GM12878 (cell line): ENCODE data around the gene SLC25A45. TPM values are rescaled to one million over a fixed set of nuclear protein-coding genes. Genes with fewer than 3 reads are reported as not detected.

Experiments
- ATAC-seq: fragments of 200-7000 bp; cut with Tn5 transposase; 3 replicates; pipeline ENCODE4 v1.9.1; 2020; ENCODE audit warnings: mild to moderate bottlenecking, moderate library complexity
- BruUV-seq: library from RNA; stranded (reverse); fragments of 400-500 nt; replicated peaks from 2 replicates; lab custom pipeline; 2021; lab: Mats Ljungman, UMichigan
- CTCF ChIA-PET: fragments of 300-600 bp; sonication (Branson Sonifier 250); formaldehyde crosslinking; extraction: SDS; loops from one replicate; lab custom pipeline; 2021; ENCODE audit warnings: inconsistent platforms; lab: Yijun Ruan, JAX
- POLR2A ChIA-PET: fragments of 350-600 bp; formaldehyde crosslinking; extraction: SDS; loops from one replicate; lab custom pipeline; 2021; ENCODE audit warnings: inconsistent platforms; lab: Charles Lee
- RAD21 ChIA-PET: fragments of 300-600 bp; sonication (Branson Sonifier 250); formaldehyde crosslinking; loops from one replicate; lab custom pipeline; 2023; ENCODE audit warnings: antibody characterized with exemption; ENCODE audit not compliant: unreplicated experiment; lab: Charles Lee
- SMC1A ChIA-PET: fragments of 300-600 bp; sonication (Branson Sonifier 250); formaldehyde crosslinking; loops from one replicate; lab custom pipeline; 2023; ENCODE audit not compliant: unreplicated experiment, uncharacterized antibody; lab: Charles Lee
- DNase-seq: peaks from one replicate; pipeline ENCODE4 v3.0.0-alpha.2; 2011; ENCODE audit warnings: low read depth, low spot score
- FAIRE-seq: peaks from 3 replicates; lab custom pipeline; 2011; peaks lifted over from hg19 to GRCh38; lab: Jason Lieb, UNC
- H2AFZ ChIP-seq: 2 replicates; pipeline ENCODE4 v1.6.0; 2011; ENCODE audit warnings: low read depth, low read length, control low read depth; ENCODE audit not compliant: control insufficient read depth
- H3K27ac ChIP-seq: 2 replicates; pipeline ENCODE4 v1.5.1; 2011; ENCODE audit warnings: control low read depth; ENCODE audit not compliant: control insufficient read depth, insufficient read depth
- H3K27me3 ChIP-seq, 2 experiments: replicated peaks in 1 of 2; 2 replicates each; pipeline versions ENCODE4 v1.6.0 to v1.6.1; 2011; ENCODE audit warnings: low read length in 1 of 2; ENCODE audit not compliant: control insufficient read depth in 2 of 2, insufficient read depth in 2 of 2
- H3K36me3 ChIP-seq, 2 experiments: 2 replicates each; pipeline ENCODE4 v1.5.1; 2011; ENCODE audit warnings: low read length in 1 of 2; ENCODE audit not compliant: control insufficient read depth in 2 of 2, insufficient read depth in 2 of 2
- H3K4me1 ChIP-seq: 2 replicates; pipeline ENCODE4 v1.6.1; 2011; ENCODE audit warnings: mild to moderate bottlenecking, low read length, moderate library complexity, mixed read lengths; ENCODE audit not compliant: control insufficient read depth, insufficient read depth
- H3K4me2 ChIP-seq: 2 replicates; pipeline ENCODE4 v1.6.0; 2011; ENCODE audit warnings: control low read depth; ENCODE audit not compliant: control insufficient read depth, insufficient read depth
- H3K4me3 ChIP-seq: fragments of 200-600 bp; sonication (generic); 2 replicates; pipeline ENCODE4 v1.5.1; 2016
- H3K79me2 ChIP-seq: 2 replicates; pipeline ENCODE4 v1.6.0; 2011; ENCODE audit warnings: low read length; ENCODE audit not compliant: control insufficient read depth, insufficient read depth
- H3K9ac ChIP-seq: 2 replicates; pipeline ENCODE4 v1.8.0; 2011; ENCODE audit warnings: low read length, control low read depth, mixed read lengths; ENCODE audit not compliant: control insufficient read depth, insufficient read depth
- H3K9me3 ChIP-seq: replicated peaks from 3 replicates; pipeline ENCODE4 v1.5.1; 2011; ENCODE audit warnings: mild to moderate bottlenecking, low read length; ENCODE audit not compliant: control insufficient read depth, insufficient read depth
- H4K20me1 ChIP-seq: 2 replicates; pipeline ENCODE4 v1.6.0; 2011; ENCODE audit not compliant: control insufficient read depth, insufficient read depth
- CBX5 ChIP-seq: sonication (generic); IDR thresholded peaks from 2 replicates; pipeline ENCODE4 v1.6.1; 2016; ENCODE audit warnings: low read depth, moderate library complexity, mild to moderate bottlenecking, inconsistent platforms
- CHD4 ChIP-seq: fragments of 200-600 bp; sonication (generic); IDR thresholded peaks from 2 replicates; pipeline ENCODE4 v1.6.1; 2016; ENCODE audit warnings: mild to moderate bottlenecking
- EGR1 ChIP-seq, 2 experiments: IDR thresholded peaks; 1 replicate in 1 of 2; 2 replicates in 1 of 2; pipeline ENCODE4 v1.6.1; 2011 to 2012; ENCODE audit warnings: low read depth in 2 of 2, low read length in 2 of 2, borderline replicate concordance in 1 of 2, mild to moderate bottlenecking in 1 of 2, moderate library complexity in 1 of 2
- FOS ChIP-seq: IDR thresholded peaks from 3 replicates; pipeline ENCODE4 v1.6.1; 2011; ENCODE audit warnings: borderline replicate concordance; ENCODE audit not compliant: insufficient read length; ENCODE audit errors: extremely low read depth
- HCFC1 ChIP-seq: fragments of 150-350 bp; IDR thresholded peaks from 2 replicates; pipeline ENCODE4 v1.6.1; 2014; ENCODE audit warnings: low read length
- KDM1A ChIP-seq: fragments of 200-600 bp; sonication (generic); IDR thresholded peaks from 2 replicates; pipeline ENCODE4 v1.6.1; 2016; ENCODE audit warnings: borderline replicate concordance
- LARP7 ChIP-seq: fragments of 450-650 bp; IDR thresholded peaks from 2 replicates; pipeline ENCODE4 v1.6.1; 2017; ENCODE audit warnings: mild to moderate bottlenecking
- MTA2 ChIP-seq: fragments of 450-650 bp; IDR thresholded peaks from 2 replicates; pipeline ENCODE4 v1.6.1; 2016; ENCODE audit warnings: low read depth, mild to moderate bottlenecking, moderate library complexity
- NBN ChIP-seq: fragments of 450-650 bp; IDR thresholded peaks from 2 replicates; pipeline ENCODE4 v1.6.1; 2016
- NRF1 ChIP-seq: conservative IDR thresholded peaks from 2 replicates; pipeline ENCODE4 v1.6.1; 2011; ENCODE audit warnings: mild to moderate bottlenecking, low read depth, low read length, improper control_type of control experiment
- SPI1 ChIP-seq: IDR thresholded peaks from 2 replicates; pipeline ENCODE4 v1.6.1; 2011; ENCODE audit warnings: low read depth, mild to moderate bottlenecking, low read length, moderate library complexity, borderline replicate concordance; ENCODE audit not compliant: insufficient read depth
- WGBS: methylation state at CpG from one replicate; pipeline ENCODE4 v1.1.6; 2016; ENCODE audit warnings: low lambda C conversion rate; ENCODE audit not compliant: insufficient replicate concordance, insufficient coverage; ENCODE audit errors: missing lambda C conversion rate; 5-methylcytosine and 5-hydroxymethylcytosine counted together
- in situ Hi-C: fragments of 300-500 bp; cut with MboI; formaldehyde crosslinking; loops from 9 replicates; pipeline ENCODE4 v1.14.3; 2018; ENCODE audit warnings: mixed read lengths
- intact Hi-C: fragments of 100-400 bp; cut with micrococcal nuclease; formaldehyde crosslinking; loops from one replicate; pipeline ENCODE4 v1.14.2; 2022; ENCODE audit not compliant: unreplicated experiment
- polyA plus RNA-seq, 11 experiments: library from polyadenylated mRNA; depleted of rRNA in 4 of 11; unstranded in 6 of 11; stranded (reverse) in 5 of 11; fragments of >200 nt; fragmentation: Nextera tagmentation in 4 of 11; fragmentation: Illumina TruSeq in 1 of 11; extraction: Ambion mirVana in 4 of 11; extraction: Trizol in 1 of 11; gene quantifications; 1 replicate in 1 of 11; 2 replicates in 10 of 11; pipeline versions ENCODE4 v1.2.1 to v1.2.3, GENCODE V29; 2011 to 2016; ENCODE audit warnings: inconsistent platforms in 2 of 11, missing spikeins in 2 of 11, low read depth in 1 of 11
- total RNA-seq, 4 experiments: library from RNA; depleted of rRNA in 3 of 4; stranded (reverse); fragments of >200 nt in 3 of 4; fragmentation: Illumina TruSeq in 1 of 4; extraction: Trizol in 1 of 4; gene quantifications; 2 replicates each; pipeline versions ENCODE4 v1.2.1 to v1.2.3, GENCODE V29; 2013 to 2021

Gene SLC25A45
- total and polyA plus RNA-seq, 10 of the 15 experiments (the other 5 are each of a cell fraction or from before 2014, with no cell fraction given) = 4.1 to 35.2 (median 20.3) TPM

DNA sequence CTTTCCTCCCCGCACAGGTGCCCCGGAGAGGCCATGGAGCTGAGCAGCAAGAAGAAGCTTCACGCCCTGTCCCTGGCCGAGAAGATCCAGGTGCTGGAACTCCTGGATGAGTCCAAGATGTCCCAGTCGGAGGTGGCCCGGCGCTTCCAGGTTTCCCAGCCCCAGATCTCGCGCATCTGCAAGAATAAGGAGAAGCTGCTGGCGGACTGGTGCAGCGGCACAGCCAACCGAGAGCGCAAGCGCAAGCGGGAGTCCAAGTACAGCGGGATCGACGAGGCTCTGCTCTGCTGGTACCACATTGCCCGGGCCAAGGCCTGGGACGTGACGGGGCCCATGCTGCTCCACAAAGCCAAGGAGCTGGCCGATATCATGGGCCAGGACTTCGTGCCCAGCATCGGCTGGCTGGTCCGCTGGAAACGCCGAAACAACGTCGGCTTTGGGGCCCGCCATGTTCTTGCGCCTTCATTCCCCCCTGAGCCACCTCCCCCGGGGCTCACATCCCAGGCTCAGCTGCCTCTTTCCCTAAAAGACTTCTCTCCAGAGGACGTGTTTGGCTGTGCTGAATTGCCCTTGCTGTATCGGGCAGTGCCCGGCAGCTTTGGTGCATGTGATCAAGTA lies 26.6 kb downstream of the SLC25A45 start (continued):
- TF ChIP-seq FOS = no peak

DNA sequence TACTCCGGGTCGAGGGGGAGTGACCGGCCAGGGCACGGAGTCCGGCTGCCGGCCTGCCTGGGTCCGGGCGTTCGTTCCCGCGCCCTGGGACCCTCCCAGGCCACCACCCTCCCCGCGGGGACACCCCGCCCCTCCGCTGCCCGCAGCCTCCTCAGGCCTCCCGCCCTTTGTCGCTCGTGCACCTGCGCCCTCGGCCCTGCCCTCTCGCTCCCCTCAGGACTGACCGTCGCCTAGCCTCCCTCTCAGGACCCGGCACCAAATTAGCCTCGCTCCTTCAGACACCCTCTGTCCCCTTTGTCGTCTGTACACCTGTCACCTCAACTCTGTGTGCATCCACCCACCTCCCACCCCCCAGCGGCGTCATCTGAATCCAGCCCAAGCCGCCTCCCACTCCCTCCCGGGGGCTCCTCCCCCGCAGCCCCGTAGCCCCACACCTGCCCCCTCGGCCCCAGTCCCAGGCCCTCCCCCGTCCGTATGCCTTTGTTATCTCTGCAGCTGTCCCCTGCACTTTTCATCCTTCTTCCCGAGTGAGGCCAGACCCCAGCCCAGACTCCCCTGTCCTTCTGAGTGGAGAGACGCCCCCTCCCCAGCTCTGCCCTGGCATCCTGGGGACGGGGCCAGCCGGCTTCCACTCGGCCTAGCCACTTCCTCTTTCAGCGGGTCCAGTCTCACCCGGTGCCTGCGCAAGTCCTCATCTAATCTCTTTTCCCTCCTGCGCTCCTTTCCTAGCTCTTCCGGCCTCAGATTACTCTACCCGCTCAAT lies 27.3 kb downstream of the SLC25A45 start:
- TF ChIP-seq SPI1 (peak; percentile 90), MTA2 (no peak), CBX5 (no peak), HCFC1 (no peak), LARP7 (0 out of 2 replicates have a peak, but pooled peaks have one; percentile 15), NRF1 (peak; percentile 28; the same call in 1 of the 2 replicates), CHD4 (no peak), KDM1A (no peak), EGR1 (IDR thresholded peaks at IDR 0.05; ENCODE audit: borderline replicate concordance in 1 of 2, low read depth in 2 of 2, low read length in 2 of 2) (peak in 1 of 2 experiments; percentile 76; a peak in 1 of 3 replicates), NBN (0 out of 2 replicates have a peak, but pooled peaks have one; percentile 22)
- intact Hi-C loops = no loop called here
- RAD21 ChIA-PET = interaction anchor here (1.1 to 1.5 kb wide), 2 partner anchors 20 to 22 kb away, joined by 3 read pairs; partner anchors contain the start of gene DPF2
- Histone ChIP-seq H3K4me2 (peak overlapping the region; percentile 97), H3K36me3 (peaks cover 9 to 13% of the 10 kb centered on the region in 2 experiments; a peak in 3 of 4 replicates), H3K4me3 (peak overlapping the region; percentile 89; the same call in 1 of the 2 replicates), H3K9ac (peak overlapping the region; percentile 54; the same call in 1 of the 2 replicates), H3K79me2 (no peaks in the 10 kb centered on the region), H3K27ac (no peak overlapping the region), H3K9me3 (no peaks in the 10 kb centered on the region), H2AFZ (peak overlapping the region; percentile 62), H3K4me1 (peaks cover 4% of the 10 kb centered on the region), H3K27me3 (0 out of 4 replicates have a peak, but pooled peaks cover 0 to 3% of the 10 kb centered on the region in 2 experiments), H4K20me1 (no peaks in the 10 kb centered on the region)
- CTCF ChIA-PET = interaction anchor here (1.1 to 2.1 kb wide), 3 partner anchors 26 to 39 kb away, joined by 3 to 8 read pairs (median 3); partner anchors contain the start of gene SLC25A45
- DNase-seq (no peak), ATAC-seq (peak; percentile 60), FAIRE-seq (no peak)
- SMC1A ChIA-PET = interaction anchor here (0.8 kb wide), 2 partner anchors 156 to 216 kb away, joined by 3 read pairs; no protein-coding TSS in a partner anchor
- no TSS peak for BruUV-seq
- POLR2A ChIA-PET = interaction anchor here (0.5 kb wide), 1 partner anchor 47 kb away, joined by 3 read pairs; no protein-coding TSS in a partner anchor
- WGBS = 4% methylated on average over 24 of the region's 47 CpGs
- in situ Hi-C loops = no loop called here
